GM12872 (cell line): ENCODE measurements around the gene TCERG1L.

ENCODE experiments used
- TF ChIP-seq, protein P1 (sequence below): IDR thresholded peaks from 3 replicates; pipeline ENCODE4 v1.5.1; 2011; ENCODE audit warnings: low read depth, mild to moderate bottlenecking, low read length, moderate library complexity; ENCODE audit not compliant: insufficient read depth

TCERG1L gene

GRCh38 chr10:131239450-131239849 is 72.1 kb downstream of the TCERG1L start:
- TF ChIP-seq, protein P1, sequence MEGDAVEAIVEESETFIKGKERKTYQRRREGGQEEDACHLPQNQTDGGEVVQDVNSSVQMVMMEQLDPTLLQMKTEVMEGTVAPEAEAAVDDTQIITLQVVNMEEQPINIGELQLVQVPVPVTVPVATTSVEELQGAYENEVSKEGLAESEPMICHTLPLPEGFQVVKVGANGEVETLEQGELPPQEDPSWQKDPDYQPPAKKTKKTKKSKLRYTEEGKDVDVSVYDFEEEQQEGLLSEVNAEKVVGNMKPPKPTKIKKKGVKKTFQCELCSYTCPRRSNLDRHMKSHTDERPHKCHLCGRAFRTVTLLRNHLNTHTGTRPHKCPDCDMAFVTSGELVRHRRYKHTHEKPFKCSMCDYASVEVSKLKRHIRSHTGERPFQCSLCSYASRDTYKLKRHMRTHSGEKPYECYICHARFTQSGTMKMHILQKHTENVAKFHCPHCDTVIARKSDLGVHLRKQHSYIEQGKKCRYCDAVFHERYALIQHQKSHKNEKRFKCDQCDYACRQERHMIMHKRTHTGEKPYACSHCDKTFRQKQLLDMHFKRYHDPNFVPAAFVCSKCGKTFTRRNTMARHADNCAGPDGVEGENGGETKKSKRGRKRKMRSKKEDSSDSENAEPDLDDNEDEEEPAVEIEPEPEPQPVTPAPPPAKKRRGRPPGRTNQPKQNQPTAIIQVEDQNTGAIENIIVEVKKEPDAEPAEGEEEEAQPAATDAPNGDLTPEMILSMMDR = no peak

- TF ChIP-seq, protein P1 = no peak
Measured at GRCh38 chr10:131238669-131239280, 72.7 kb downstream of the TCERG1L start.

GRCh38 chr10:131237991-131238651 is 73.4 kb downstream of the TCERG1L start:
- TF ChIP-seq, protein P1 = no peak

DNA sequence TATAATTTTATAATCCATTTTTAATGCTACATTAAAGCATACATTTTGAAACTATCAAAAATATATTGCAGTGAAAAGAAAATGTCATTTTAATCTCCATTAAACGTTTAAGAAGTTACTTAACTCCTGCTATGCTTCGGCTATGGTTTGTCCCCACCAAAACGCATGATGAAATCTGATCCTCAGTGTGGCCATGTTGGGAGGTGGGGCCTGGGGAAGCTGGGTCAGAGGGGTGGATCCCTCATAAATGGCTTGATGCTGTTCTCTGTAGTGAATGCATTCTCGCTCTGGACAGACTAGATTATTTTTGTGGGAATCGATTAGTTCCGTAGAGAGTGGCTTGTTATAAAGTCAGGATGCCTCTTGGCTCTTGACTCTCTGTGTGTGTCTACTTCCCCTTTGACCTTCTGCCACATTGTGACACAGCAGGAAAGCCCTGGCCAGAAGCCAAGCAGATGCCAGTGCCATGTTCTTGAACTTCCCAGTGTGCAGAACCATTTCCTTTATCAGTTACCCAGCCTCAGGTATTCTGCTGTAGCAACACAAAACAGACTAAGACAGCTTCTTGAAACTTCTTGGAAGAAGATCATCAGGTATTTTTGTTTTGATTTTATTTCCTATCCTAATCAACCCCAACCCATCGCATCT is 77.8 kb downstream of the TCERG1L start:
- TF ChIP-seq, protein P1 = no peak

DNA sequence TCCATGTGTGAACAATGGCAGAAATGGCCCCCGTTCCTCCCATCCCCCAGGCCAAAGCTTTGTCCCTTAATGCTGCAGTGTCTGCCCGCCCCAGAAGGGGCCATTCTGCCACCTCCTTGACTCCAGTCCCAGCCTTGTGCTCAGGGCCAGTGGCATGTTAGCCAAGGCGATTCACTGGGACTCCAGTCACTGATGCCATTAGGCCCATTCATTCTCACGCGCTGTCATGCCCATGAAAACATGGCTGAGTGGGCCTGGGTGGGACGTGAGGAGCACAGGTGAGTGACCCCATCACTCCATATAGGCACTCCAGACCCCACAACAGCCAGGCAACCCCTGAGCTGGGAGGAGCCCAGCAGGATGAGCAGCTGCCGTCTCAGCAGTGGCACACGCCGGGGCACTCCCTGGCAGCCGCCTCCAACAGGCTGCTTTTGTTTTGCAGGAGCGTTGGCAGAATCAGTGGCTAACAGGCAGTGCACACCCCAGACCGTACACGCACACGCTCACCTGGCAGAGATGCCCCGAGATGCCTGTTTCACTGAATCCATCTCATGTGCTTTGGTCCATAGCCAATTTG is 79.5 kb downstream of the TCERG1L start:
- TF ChIP-seq, protein P1 = no peak

GRCh38 chr10:131231323-131231964 is 80.1 kb downstream of the TCERG1L start:
- TF ChIP-seq, protein P1 = no peak
